Astrocyte of the hippocampus (primary cell): ENCODE data around the gene FGF1.
A peak's percentile ranks its signal among the peaks of the same experiment; 100 is the strongest.

Experiments used
- DNase-seq: peaks from one replicate; pipeline ENCODE4 v3.0.0; 2011; ENCODE audit warnings: low read depth, low spot score

Gene FGF1

DNA sequence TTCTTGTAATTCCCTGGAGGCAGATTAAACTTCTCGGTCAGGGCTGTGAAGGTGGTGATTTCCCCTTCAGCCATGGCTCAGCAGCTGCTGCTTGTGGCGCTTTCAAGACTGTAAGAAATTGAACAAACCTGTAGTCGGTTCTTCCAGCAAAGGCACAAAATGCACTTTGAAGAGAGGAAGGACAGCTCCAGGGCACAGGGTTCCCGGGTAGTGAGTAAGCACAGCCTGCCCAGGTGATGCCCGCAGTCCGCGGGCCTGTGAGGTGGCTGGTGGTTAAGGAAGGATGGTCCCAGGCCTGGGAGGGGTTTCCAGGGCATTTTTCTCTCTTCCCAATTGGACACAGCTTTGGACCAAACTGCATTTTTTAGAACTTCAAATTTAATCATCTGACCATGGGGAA, 71.8 kb downstream of the FGF1 start:
- DNase-seq, result no peak

DNA sequence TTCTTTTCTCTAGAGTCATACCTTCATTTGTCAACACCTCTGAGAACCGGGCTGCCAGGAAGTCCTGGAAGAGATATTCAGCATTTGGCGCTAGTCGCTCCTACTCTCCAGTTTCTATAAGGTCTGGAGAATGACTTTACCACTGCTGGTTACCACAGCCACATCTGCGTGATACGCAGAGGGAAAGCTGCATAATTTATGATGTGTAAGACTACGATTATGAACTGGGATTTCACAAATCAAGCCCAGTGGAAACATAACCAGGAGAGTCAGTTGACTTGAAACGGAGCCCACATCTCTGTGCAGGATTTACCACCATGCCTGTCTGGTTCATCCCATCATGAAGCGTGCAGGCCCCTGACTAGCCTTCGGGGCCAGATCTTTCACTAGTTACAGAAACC, 72.6 kb downstream of the FGF1 start:
- no peak for DNase-seq

DNA sequence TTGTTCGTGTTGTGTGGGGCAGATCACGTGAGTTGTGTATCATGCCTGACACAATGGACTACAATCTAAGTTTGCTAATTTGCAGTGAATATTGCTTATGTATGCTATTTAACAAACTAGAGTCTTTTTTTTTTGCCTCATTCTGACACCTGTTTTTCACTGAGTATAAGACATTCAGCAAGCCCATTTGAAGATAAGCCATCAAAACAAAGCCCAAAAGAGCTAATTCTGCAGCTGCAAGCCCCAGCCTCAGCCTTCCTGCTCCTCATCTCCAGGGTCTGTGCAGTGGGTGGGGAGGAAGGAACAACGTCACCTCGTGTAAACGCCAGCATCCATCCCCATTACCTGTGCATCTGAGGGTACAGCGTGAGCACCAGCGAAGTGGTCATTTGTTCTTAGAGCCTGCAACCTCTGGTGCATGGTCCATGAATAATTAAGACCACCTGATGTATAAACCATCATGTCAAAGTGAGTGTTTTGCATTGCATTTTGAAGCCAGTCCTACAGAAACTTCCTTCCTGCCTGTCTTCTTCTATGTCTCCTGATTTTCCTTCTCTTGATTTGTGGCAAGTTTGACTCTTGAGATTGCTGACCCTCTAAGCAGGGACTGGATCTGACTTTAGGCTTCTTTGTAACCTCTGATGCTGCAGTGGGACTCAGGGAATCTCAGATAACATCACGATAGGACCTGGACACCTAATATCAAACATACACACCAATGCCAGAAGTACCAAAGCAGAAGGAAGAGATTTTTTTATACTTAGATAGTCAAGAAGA, 73.2 kb downstream of the FGF1 start:
- DNase-seq, result no peak

DNA sequence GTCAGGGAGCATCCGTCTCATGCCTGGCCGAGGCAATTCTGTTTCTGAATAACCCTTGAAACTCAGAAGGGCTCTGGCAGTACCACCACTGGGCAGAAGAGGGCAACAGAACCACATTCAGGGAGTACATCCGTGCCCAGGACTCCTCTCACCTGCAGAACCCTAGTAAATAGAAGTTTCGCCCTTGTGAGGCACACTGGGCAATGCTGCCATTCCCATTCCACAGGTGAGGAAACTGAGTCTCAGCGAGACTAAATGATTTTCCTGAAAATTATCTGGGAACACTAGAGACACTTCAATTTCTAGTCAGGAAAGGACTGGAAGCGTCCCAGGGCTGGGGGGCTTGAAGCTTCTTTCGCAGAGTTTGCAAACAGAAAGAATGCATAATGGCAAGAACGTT, 74.7 kb downstream of the FGF1 start:
- peak; percentile 87 for DNase-seq

DNA sequence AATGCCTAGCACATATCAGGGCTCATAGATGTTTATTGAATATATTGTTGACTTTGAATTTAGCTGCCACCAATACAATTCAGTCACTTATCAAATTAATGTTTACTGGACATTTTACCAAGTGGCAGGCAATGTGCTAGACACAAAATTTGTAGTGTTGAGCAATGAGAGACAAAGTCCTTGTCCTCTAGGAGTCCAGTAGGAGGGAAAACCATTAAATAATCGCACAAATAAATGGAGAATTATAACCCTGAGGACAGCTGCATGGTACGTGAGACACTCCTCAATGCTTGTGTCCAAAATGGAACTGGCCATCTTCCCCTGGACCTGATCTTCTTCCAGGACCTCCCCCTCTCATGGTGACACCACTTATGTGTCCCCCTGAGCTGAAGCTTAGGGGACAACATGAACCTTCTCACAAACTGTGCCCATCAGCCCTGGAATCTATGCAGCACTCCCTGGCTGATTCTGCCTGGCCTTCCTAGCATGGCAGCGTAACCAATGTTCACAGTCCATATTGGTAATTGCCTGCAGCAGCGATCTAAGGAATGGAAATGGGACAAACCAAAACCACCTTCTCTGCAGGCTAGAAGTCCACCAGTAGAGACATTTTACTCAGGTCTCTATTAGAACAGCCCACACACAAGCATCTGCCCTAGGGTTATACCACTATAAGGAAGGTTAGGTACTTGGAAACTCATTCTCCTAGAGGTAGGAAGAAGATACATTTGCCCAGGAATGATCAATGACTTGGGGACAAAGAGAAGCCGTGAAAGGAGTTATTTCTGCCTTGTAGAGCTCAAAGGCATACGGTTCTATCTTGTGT, 75.5 kb downstream of the FGF1 start:
- DNase-seq, result no peak

DNA sequence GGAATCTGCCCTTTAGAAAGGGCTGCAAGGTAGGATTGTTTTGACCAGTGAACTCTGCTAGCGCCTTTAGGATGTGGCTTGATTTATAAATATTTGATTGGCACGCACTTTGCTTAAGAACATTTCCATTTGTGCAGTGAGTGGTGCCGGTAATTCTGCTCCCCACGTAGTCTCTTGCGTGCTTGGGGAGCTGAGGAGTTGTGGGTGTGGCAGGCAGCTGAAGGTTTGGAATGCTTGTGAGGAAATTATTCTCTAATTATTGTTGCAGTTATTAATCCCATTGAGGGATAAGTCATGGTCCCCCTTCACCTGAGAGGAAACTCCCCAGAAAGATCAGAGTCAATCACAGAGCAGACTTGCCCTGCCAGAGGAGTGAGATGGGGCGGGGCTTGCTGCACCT, 76.7 kb downstream of the FGF1 start:
- no peak for DNase-seq

DNA sequence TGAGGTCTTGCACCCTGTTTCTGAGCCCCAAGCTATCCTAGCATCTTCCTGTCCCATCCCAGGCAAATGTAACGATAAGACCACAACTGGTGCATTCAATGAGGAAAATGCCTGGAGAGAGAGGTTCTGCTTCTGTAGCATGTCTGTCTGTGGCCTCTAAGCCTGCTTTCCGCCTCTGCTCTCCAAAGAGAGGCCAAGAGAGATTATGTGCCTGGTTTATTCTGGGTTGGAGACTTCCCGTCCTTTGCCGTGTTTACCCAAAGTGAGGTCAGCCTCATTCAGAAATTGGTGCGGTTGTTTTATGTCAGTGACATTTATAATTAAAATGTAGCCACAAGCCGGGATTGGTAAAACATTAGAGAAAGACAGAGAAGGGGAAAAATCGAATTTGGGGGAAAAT, 77.8 kb downstream of the FGF1 start:
- DNase-seq, result no peak

DNA sequence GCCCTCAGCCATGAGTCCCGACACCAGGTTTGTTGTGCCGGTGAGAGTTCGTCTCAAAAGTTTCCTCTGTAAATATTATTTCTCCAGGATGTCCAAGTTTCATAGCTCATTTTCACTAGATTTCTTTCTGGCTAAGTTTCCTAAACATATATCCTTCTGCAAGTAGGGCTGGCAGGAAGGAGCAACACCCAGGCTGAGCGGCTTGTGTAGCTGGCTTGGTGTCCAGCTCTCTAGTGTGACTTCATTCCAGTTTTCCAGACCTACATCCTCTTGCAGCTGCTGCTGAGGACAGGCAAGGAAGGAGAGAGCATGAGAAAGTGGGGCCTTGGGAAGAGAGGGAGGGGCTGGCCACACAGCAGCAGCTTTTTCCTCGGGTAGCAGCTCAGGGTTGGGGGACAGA, 80.3 kb downstream of the FGF1 start:
- no peak for DNase-seq

DNA sequence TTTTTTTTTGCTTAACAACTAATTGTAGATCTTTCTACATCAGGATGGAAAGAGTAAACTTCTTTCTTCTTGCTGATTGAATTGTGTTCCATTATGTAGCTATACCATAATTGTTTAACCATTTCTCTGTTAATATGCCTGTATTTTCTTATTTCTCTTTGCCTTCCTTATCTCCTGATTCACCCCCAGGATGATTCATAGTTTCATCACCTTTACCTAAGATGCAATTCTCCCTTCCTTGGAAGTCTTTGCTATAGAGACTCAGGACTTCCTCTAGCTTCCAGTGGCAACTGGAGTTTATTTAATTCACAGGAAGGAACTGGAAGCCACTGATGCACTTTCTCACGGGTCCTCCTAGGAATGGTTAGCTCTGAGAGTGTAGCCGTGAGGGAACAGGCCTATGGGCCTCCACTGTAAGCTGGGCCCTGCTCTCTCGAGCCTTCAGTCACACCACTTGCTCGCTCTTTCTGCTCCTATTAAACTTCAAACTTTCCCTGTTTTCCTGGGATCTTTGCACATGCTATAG, 83.1 kb downstream of the FGF1 start:
- no peak for DNase-seq

DNA sequence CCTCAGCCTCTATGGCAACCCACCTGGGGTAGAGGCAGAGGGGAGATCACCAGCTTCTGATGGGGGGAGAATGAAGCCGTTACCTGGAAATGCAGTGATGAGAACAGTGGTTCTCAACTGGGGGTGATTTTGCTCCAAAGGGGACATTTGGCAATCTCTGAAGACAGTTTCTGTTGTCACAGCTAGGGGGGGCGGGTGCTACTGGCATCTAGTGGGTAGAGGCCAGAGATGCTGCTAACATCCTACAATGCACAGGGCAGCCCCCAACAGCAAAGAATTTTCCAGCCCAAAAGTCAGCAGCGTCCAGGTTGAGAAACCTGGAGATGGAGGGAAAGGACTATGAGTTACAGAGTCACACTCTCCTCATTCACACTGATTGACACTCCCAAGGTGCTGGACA, 84.5 kb downstream of the FGF1 start:
- DNase-seq, result no peak

DNA sequence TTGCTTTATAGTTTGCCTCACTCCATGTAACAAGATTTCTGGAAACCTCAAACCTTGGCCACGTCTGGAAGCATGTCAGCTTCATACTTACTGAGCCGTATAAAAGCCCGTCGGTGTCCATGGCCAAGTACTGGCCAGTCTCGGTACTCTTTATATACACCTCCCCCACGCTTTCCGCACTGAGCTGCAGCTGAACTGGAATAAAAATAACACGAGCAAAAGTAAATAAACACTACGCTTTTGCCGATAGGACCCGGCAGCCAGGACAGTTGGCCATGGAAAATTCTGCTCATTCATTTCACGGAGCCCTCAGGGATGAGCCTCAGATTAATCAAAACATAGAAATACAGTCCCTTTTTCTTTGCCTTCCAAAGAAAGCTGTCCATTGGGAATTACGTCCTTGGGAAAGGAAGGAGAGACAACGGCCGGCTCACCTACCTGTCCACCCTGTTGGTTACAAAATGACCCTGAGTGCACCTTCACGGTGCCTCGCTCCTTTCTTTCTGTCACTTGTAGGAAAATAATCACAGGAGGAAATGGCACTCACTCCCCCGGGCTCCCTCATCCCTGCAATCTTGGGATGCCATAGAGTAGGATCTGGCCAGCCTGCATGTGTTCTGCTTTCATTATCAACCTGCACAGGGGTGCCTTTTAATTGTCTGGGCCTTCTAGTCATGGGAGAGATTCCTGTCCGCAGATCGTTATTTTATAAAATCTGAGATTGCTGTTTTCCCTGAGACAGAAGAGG, 85.1 kb downstream of the FGF1 start:
- peak; percentile 87 for DNase-seq

DNA sequence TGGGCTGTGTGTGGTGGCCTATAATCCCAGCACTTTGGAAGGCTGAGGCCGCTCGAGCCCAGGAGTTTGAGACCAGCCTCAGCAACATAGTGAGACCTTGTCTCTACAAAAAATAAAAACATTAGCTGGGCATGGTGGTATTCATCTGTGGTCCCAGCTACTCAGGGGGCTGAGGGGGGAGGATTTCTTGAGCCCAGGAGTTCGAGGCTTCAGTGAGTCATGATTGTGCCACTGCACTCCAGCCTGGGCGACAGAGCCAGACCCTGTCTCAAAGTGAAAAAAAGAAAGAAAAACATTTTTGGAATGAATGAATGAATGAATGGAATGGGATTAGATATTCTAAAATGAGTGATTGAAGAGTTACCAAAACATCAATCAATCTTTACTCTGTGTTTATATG, 85.8 kb downstream of the FGF1 start:
- peak; percentile 34 for DNase-seq

DNA sequence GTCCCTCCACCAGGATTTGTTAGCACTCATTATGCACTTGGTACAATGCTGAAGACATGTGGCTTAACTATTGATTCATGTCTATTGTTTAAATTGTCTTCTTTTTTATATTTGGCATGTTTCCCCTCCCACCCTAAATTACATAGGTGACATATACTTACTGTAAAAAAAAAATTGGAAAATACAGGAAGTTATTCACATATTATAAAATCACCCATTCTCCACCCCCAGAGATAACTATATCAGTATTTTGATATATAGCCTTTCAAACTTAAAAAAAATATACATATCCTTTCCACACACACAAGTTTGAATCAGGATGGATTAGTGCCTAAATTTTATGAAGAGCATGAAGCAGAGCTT, 87.6 kb downstream of the FGF1 start:
- no peak for DNase-seq

DNA sequence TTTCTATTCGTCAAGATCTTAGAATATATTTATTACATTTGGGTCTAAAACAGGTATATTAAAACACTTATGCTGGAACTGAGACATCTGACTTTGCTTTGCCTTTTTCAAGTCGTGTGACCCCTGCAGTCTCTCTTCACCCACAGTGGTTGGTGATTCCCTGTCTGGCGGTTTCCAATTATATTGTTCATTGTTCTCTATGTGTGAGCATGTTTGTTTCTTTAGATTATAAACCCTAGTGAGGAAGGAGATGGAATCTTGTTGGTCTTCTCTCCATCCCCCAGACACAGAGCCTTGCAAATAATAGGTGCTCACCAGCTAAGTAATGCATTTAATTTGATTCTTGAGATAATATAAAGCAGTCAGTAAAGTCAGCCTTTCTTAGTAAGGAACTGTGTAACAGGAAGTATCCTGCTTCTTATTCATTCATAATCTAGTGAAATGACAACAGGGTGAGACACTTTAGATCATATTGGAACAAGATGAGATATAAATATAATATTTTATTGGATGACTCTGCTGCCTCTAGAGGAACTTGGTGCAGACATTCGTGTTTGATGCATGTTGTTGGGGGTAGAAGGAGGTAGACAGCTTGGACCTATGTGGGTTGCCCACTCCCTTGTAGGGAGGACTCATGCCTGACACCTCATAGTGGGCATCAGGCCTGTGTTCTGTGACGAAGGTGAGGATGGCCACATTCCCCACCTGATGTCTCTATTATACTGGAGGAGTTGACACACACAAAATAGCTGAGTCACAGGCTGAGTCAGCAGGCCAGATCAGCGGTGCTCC, 88.1 kb downstream of the FGF1 start:
- DNase-seq, result peak; percentile 87

DNA sequence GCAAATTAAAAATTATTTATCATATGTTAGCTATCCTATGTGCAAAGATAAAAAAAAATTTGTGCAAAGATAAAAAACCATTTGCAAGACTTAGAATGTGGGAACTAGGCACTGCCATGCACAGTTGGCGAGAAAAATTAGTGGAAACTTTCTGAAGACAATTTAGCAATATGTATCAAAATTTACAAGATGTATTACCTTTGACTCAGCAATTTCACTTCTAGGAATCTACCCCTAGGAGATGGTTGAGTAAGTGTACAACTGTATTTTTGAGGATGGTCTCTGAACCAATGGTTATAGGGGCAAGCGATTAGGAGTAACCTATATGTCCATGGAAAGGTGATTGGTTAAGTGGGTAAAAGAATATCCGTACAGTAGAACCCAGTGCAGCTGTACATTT, 88.9 kb downstream of the FGF1 start:
- DNase-seq, result no peak

DNA sequence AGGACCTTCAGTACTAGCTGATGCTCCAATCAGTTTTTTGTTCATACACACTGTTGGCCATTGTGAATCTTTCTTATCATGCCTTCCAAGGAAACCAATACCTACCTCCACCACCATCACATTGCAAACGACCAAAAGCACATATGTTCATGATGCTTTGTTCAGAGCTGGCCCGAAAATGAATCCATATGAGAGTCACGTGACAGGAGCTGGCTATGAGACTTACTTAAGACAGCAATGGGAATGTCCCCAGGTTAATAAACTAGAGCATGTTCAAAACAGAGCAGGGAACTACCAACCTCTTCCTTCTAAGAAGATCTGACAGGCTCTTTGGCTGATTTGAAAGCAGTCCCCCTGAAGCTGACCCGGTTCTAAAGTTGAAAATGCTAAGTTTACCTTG, 93.5 kb downstream of the FGF1 start:
- DNase-seq, result no peak

DNA sequence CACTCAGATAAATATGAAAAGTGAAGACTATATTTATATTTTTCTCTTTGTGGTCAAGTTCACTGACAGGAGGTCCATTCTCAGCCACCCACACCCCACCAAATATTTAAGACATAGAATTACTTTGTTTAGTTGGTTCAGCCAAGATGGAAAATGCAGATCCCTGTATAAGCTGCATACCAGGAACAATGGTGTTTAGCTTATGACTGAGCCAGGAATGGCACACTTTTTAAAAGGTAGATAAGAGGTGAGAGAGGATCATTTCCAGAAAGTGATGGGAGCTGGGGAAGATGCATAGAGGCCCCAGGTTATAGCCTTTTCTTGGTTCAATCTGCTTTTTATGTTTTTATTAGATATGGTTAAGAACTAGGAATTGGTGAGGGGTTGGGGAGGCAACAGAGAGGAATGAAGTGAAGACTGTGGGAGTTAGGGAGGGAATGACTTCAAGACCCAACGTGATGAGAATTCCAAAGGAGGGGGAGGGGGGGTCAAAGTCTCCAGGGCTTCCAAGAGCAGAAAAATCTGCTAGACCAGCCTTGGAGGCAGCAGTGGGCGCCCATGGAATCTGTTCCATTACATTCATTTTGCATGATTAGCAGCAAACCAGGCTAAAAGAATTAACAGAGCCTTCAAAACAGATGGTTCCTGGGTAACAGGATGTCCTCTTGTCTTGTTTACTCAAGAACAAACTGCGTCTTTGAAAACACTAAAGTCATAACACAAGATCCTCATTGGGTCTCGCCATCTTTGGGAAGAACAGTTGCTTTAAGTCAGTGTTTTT, 95.2 kb downstream of the FGF1 start:
- DNase-seq, result no peak

DNA sequence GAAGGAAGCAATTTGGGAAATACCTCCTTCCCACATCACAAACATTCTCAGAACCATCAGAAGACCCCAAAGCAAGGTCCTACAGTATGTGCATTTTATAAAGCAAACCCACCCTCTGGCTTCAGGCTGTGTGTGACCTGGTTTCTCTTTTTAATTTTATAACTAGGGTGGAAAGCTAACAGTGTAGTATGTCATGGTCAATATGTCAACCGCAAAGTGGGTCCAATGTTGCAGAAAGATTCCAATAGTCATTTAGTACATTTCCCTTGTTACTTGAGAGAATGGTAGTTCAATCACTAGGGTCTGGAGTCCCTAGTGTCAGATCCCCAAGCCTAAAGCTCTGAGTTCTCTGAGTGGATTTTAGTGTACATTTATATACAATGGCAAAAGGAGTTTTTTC, 96.2 kb downstream of the FGF1 start:
- DNase-seq, result no peak

DNA sequence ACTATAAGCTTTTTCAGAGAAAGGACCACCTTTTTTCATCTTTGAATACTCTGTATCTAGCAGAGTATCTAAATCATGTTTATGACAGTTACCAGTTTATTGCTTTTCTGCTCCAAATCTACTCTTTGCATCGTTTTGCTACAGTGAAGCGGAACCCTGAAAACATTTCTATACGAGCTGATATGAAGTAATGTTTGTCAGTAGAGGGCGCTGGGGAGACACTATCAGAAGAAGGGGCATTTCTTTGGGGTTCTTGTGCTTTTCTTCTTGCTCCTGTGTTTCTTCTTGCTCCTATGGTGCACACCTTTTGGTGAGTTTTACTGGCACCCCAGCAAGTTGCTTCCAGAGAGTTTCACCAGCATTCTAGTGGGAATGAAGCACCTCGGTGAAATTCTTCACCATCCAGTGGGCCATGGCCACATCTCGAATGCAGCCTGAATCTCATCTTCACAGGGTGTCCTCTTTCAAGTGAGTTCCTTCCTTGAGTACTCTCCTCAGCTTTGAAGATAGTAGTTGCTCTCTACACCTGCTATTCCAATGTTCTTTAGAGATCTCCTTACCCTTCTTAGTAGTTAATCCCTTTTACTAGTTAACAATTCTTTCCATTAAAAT, 98.4 kb downstream of the FGF1 start:
- DNase-seq, result peak; percentile 46

DNA sequence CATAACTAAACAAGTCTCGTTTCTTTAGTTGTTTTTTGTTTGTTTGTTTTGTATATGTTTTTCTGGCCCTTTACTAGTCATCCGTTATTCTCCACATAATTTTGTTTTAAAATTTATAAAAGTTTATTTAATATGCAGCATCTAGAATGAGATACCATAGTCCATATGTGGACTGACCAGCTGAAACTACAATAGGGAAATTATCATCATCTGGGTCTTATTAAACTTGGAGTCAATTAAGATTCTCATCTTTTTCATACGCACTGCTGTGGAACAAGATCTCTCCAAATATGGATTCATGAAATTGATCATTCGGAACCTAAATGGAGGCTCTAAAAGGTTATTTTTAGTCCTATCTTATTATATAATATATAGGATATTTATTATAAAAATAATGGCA, 99.3 kb downstream of the FGF1 start:
- DNase-seq, result no peak
